ENCODE data around the gene MICALL2.

Gene MICALL2

GRCh38 chr7:1422512-1423263, 36.6 kb downstream of the MICALL2 start:
- no peak overlapping the region for H3K4me3 ChIP-seq (ENCODE audit: low read depth, low read length)
- TF ChIP-seq, protein P1, sequence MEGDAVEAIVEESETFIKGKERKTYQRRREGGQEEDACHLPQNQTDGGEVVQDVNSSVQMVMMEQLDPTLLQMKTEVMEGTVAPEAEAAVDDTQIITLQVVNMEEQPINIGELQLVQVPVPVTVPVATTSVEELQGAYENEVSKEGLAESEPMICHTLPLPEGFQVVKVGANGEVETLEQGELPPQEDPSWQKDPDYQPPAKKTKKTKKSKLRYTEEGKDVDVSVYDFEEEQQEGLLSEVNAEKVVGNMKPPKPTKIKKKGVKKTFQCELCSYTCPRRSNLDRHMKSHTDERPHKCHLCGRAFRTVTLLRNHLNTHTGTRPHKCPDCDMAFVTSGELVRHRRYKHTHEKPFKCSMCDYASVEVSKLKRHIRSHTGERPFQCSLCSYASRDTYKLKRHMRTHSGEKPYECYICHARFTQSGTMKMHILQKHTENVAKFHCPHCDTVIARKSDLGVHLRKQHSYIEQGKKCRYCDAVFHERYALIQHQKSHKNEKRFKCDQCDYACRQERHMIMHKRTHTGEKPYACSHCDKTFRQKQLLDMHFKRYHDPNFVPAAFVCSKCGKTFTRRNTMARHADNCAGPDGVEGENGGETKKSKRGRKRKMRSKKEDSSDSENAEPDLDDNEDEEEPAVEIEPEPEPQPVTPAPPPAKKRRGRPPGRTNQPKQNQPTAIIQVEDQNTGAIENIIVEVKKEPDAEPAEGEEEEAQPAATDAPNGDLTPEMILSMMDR (IDR thresholded peaks at IDR 0.05; ENCODE audit: insufficient read depth, low read depth, low read length, missing control alignments) = no peak
- no peak for DNase-seq (ENCODE audit: low read depth)

- no peak overlapping the region for H3K4me3 ChIP-seq (ENCODE audit: low read depth, low read length)
- DNase-seq (ENCODE audit: low read depth) = no peak
- TF ChIP-seq, protein P1 (IDR thresholded peaks at IDR 0.05; ENCODE audit: insufficient read depth, low read depth, low read length, missing control alignments) = no peak
Measured at GRCh38 chr7:1421946-1422345, 37.3 kb downstream of the MICALL2 start.

GRCh38 chr7:1421020-1421790, 38.1 kb downstream of the MICALL2 start:
- DNase-seq (ENCODE audit: low read depth) = no peak
- TF ChIP-seq, protein P1 (IDR thresholded peaks at IDR 0.05; ENCODE audit: insufficient read depth, low read depth, low read length, missing control alignments) = no peak
- no peak overlapping the region for H3K4me3 ChIP-seq (ENCODE audit: low read depth, low read length)

GRCh38 chr7:1419688-1420087, 39.6 kb downstream of the MICALL2 start:
- H3K4me3 ChIP-seq (ENCODE audit: low read depth, low read length) = no peak overlapping the region
- no peak for DNase-seq (ENCODE audit: low read depth)
- TF ChIP-seq, protein P1 (IDR thresholded peaks at IDR 0.05; ENCODE audit: insufficient read depth, low read depth, low read length, missing control alignments) = no peak

- TF ChIP-seq, protein P1 (IDR thresholded peaks at IDR 0.05; ENCODE audit: insufficient read depth, low read depth, low read length, missing control alignments) = no peak
- no peak overlapping the region for H3K4me3 ChIP-seq (ENCODE audit: low read depth, low read length)
- DNase-seq (ENCODE audit: low read depth) = no peak
Measured at GRCh38 chr7:1419310-1419634, 40.0 kb downstream of the MICALL2 start.

GRCh38 chr7:1418505-1419309, 40.6 kb downstream of the MICALL2 start:
- no peak overlapping the region for H3K4me3 ChIP-seq (ENCODE audit: low read depth, low read length)
- TF ChIP-seq, protein P1 (IDR thresholded peaks at IDR 0.05; ENCODE audit: insufficient read depth, low read depth, low read length, missing control alignments) = no peak
- no peak for DNase-seq (ENCODE audit: low read depth)

Data from GM12865 (cell line).